A204.1 (cell line): ENCODE results near the gene SPEF2.

Experiments
- FAIRE-seq: peaks from 2 replicates; lab custom pipeline; 2012; peaks lifted over from hg19 to GRCh38; lab: Jason Lieb, UNC

The SPEF2 gene

GRCh38 chr5:35785601-35786085, 168.0 kb downstream of the SPEF2 start:
- no peak for FAIRE-seq

GRCh38 chr5:35788724-35789123, 171.1 kb downstream of the SPEF2 start:
- FAIRE-seq = no peak

- FAIRE-seq = no peak
Observed at GRCh38 chr5:35789732-35790456, 172.2 kb downstream of the SPEF2 start.

GRCh38 chr5:35790457-35790822, 172.8 kb downstream of the SPEF2 start:
- no peak for FAIRE-seq

- FAIRE-seq = no peak
Observed at GRCh38 chr5:35794328-35794619, 176.6 kb downstream of the SPEF2 start.

- FAIRE-seq = no peak
Observed at GRCh38 chr5:35794684-35795375, 177.2 kb downstream of the SPEF2 start.

GRCh38 chr5:35799181-35799580, 181.5 kb downstream of the SPEF2 start:
- FAIRE-seq = no peak

- no peak for FAIRE-seq
Observed at GRCh38 chr5:35799753-35800152, 182.1 kb downstream of the SPEF2 start.

GRCh38 chr5:35803191-35803651, 185.6 kb downstream of the SPEF2 start:
- no peak for FAIRE-seq

GRCh38 chr5:35804201-35804653, 186.6 kb downstream of the SPEF2 start:
- no peak for FAIRE-seq

GRCh38 chr5:35804841-35805240, 187.2 kb downstream of the SPEF2 start:
- no peak for FAIRE-seq

GRCh38 chr5:35810601-35811000, 192.9 kb downstream of the SPEF2 start:
- FAIRE-seq = no peak

GRCh38 chr5:35811108-35811741, 193.6 kb downstream of the SPEF2 start:
- FAIRE-seq = no peak

- FAIRE-seq = no peak
Observed at GRCh38 chr5:35813521-35813920, 195.9 kb downstream of the SPEF2 start.

- FAIRE-seq = no peak
Observed at GRCh38 chr5:35815089-35815936, 197.7 kb downstream of the SPEF2 start.

GRCh38 chr5:35816881-35817521, 199.3 kb downstream of the SPEF2 start:
- no peak for FAIRE-seq

GRCh38 chr5:35819026-35819425, 201.4 kb downstream of the SPEF2 start:
- FAIRE-seq = no peak

GRCh38 chr5:35819668-35820067, 202.0 kb downstream of the SPEF2 start:
- no peak for FAIRE-seq

GRCh38 chr5:35820735-35821134, 203.1 kb downstream of the SPEF2 start:
- no peak for FAIRE-seq

- FAIRE-seq = no peak
Observed at GRCh38 chr5:35821513-35821912, 203.8 kb downstream of the SPEF2 start.

- FAIRE-seq = no peak
Observed at GRCh38 chr5:35822511-35822910, 204.8 kb downstream of the SPEF2 start.
